SK-N-SH (cell line): ENCODE data around the gene SERPINA1.

Source experiments
- ELF1 ChIP-seq: IDR thresholded peaks from 2 replicates; pipeline ENCODE4 v1.4.0; 2012
- EP300 ChIP-seq, 2 experiments: IDR thresholded peaks; 2 replicates each; pipeline versions ENCODE4 v1.4.0 to v1.6.1; 2012; ENCODE audit warnings: borderline replicate concordance in 1 of 2, low read depth in 1 of 2, low read length in 1 of 2
- EZH2phosphoT487 ChIP-seq: fragments of 200-600 bp; sonication (generic); IDR thresholded peaks from 2 replicates; pipeline ENCODE4 v1.6.1; 2017; ENCODE audit warnings: low read depth, mixed run types, mild to moderate bottlenecking, antibody characterized with exemption, moderate library complexity, borderline replicate concordance
- JUND ChIP-seq: IDR thresholded peaks from 2 replicates; pipeline ENCODE4 v1.4.0; 2012
- RAD21 ChIP-seq: IDR thresholded peaks from 2 replicates; pipeline ENCODE4 v1.6.1; 2012; ENCODE audit warnings: mild to moderate bottlenecking, low read length
- SIN3A ChIP-seq: IDR thresholded peaks from 2 replicates; pipeline ENCODE4 v1.6.1; 2012; ENCODE audit warnings: low read depth, mild to moderate bottlenecking, low read length, moderate library complexity, borderline replicate concordance
- TAF1 ChIP-seq: IDR thresholded peaks from 2 replicates; pipeline ENCODE4 v1.6.1; 2012; ENCODE audit warnings: low read depth, mild to moderate bottlenecking, low read length, moderate library complexity, borderline replicate concordance
- TEAD4 ChIP-seq: IDR thresholded peaks from 2 replicates; pipeline ENCODE4 v1.4.0; 2012; ENCODE audit warnings: mild to moderate bottlenecking, borderline replicate concordance; ENCODE audit not compliant: insufficient read depth
- TF ChIP-seq, protein P1 (sequence below): fragments of 200-600 bp; sonication (generic); IDR thresholded peaks from 2 replicates; pipeline ENCODE4 v1.6.1; 2017; ENCODE audit warnings: antibody characterized with exemption, mild to moderate bottlenecking, moderate library complexity
- TF ChIP-seq, protein P2 (sequence below): IDR thresholded peaks from 2 replicates; pipeline ENCODE4 v1.4.0; 2012; ENCODE audit warnings: low read depth
- TF ChIP-seq, protein P3 (sequence below): fragments of 150-350 bp; IDR thresholded peaks from 2 replicates; pipeline ENCODE4 v1.6.1; 2016; ENCODE audit warnings: mild to moderate bottlenecking, low read depth, low read length

DNA sequence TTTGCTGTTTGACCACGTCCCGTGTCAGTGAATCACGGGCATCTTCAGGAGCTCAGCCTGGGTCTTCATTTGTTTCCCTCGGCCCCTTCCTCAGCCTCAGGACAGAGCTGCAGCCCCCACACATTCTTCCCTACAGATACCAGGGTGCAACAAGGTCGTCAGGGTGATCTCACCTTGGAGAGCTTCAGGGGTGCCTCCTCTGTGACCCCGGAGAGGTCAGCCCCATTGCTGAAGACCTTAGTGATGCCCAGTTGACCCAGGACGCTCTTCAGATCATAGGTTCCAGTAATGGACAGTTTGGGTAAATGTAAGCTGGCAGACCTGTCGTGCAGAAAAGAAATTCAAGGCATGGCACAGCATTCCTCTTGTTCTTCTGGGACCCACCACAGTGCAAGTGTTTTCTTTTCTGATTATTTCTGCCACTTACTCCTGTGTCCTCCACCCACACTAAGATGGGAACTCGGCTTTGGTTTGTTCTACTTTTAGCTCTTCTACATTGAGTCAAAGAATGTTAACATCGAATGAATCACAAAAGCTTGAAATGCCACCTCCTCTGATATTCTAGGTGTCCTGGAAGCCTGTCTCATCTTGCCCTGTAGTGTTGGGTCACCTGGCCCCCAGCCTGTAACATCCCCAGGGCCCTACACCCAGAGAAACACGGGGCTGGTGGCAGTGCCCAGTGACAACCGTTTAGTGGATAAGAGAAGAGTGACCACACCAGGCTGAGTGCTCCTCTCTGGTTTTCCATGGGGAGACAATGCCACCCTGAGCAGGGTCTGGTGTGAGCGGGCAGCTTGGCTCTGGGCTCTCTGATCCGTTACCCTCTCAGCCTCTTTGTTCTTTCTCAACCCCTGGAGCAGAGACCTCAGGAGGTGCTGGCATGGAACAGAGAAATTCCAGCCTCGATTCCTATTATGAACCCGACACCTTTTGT, 8.8 kb downstream of the SERPINA1 start:
- TF ChIP-seq EP300 (IDR thresholded peaks at IDR 0.05; ENCODE audit: borderline replicate concordance in 1 of 2, low read depth in 1 of 2, low read length in 1 of 2) (no peak), EZH2phosphoT487 (no peak), ELF1 (no peak), JUND (no peak), RAD21 (no peak), TEAD4 (no peak), SIN3A (no peak), TAF1 (no peak)
- TF ChIP-seq, protein P1, sequence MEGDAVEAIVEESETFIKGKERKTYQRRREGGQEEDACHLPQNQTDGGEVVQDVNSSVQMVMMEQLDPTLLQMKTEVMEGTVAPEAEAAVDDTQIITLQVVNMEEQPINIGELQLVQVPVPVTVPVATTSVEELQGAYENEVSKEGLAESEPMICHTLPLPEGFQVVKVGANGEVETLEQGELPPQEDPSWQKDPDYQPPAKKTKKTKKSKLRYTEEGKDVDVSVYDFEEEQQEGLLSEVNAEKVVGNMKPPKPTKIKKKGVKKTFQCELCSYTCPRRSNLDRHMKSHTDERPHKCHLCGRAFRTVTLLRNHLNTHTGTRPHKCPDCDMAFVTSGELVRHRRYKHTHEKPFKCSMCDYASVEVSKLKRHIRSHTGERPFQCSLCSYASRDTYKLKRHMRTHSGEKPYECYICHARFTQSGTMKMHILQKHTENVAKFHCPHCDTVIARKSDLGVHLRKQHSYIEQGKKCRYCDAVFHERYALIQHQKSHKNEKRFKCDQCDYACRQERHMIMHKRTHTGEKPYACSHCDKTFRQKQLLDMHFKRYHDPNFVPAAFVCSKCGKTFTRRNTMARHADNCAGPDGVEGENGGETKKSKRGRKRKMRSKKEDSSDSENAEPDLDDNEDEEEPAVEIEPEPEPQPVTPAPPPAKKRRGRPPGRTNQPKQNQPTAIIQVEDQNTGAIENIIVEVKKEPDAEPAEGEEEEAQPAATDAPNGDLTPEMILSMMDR, result no peak
- TF ChIP-seq, protein P2, sequence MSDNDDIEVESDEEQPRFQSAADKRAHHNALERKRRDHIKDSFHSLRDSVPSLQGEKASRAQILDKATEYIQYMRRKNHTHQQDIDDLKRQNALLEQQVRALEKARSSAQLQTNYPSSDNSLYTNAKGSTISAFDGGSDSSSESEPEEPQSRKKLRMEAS, result no peak
- TF ChIP-seq, protein P3, sequence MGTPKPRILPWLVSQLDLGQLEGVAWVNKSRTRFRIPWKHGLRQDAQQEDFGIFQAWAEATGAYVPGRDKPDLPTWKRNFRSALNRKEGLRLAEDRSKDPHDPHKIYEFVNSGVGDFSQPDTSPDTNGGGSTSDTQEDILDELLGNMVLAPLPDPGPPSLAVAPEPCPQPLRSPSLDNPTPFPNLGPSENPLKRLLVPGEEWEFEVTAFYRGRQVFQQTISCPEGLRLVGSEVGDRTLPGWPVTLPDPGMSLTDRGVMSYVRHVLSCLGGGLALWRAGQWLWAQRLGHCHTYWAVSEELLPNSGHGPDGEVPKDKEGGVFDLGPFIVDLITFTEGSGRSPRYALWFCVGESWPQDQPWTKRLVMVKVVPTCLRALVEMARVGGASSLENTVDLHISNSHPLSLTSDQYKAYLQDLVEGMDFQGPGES, result no peak
